GM19372 (cell line): ENCODE results near the gene ZNF44.
"Not testable (repeated sequence)": the region's sequence is repeated elsewhere in the genome, so short reads cannot be mapped to it uniquely, and the experiment has no call there.

Experiments used
- ATAC-seq: cut with Tn5 transposase; IDR thresholded peaks from one replicate; pipeline ENCODE4 v1.9.1; 2021; ENCODE audit warnings: mild to moderate bottlenecking, low read depth, moderate library complexity; ENCODE audit not compliant: unreplicated experiment

The ZNF44 gene

DNA sequence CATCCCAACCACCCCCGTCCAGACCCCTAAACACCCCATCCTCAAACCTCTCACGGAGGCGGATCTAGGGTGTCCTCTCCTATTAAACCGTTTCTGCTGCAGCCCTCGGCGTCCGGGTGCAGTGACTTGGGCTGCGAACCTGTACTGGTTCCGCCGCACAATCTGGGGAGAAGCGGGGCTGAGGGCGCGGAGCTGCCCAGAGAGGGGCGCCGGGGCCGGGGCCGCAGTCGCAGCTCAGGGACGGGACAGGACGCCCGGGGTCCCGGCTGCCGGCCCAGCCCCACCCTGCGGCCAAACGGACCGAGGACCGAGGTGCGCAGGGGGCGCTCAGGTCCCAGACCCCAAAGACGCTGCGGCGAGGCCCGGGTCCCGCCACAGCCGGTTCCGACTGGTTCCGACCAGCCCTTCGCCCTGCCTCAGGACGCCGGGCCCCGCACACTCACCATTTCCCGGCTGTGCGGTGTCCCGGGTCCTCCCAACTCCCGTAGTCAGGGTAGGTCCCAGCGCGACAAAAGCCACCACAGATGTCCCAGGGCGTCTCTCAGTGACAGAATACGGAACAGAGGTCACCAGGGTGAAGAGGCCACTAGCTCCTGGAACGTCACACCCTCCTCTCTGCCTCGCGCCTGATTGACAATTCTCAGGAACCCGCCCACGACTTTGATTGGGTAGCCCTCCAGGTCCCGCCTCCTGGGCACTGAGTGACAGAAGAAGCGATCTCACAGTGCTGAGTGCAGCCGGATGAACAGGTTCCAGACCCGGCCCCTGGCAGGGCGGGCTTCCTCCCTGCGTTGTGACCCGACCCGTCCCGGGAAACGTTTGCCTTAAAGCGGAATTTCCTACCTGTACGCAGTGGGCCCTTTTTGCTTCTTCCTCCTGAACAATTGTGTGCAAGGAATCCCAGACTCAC lies at the start of gene ZNF44:
TSS of gene ZNF44 (minus strand) at position 635 of the 910 bp plus-strand sequence. CDS start at position 446, 189 bp downstream.
- peak; percentile 88 for ATAC-seq

DNA sequence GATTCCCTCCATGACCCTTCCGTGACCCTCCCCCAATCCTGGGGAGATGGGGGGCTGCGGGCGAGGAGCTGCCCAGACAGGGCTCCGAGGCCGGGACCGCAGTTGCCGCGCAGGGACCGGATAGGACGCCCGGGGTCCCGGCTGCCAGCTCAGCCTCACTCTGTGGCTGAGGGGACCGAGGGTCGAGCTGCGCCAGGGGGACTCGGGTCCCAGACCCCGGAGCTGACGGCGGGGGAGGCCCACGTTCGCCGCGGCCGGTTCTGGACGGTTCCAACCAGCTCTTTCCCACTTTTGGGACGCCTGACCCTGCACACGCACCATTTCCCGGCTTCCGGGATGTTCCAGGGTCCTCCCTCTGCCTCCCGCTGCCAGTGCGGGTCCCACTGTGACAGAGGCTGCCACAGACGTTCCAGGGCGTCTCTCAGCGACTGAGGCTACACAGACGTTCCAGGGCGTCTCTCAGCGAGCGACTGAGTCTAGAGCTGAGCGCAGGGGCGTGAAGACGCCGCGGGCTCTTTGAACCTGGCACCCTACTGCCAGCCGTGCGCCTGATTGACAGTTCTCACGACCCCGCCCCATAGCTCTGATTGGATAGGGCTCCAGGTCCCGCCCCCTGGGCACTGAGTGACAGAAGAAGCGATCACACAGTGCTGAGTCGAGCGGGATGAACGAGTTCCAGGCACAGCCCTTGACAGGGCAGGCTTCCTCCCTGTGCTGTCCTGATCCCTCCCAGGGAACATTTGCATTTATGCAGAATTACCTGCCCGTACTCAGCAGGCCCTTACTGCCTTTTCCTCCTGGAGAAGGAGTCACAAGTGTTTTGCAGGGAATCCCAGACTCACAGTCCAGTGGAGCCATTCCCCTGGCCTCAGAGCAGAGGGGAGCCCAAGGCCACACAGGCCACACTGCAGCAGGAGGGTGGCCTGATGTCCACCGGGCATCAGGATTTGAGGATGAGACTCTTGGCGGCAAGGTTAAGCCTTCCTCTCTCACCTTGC lies 38.8 kb upstream of the ZNF44 start, which contains the start of gene ZNF563:
TSS of gene ZNF563 (minus strand) at position 472 of the 998 bp plus-strand sequence. CDS start at position 321, 151 bp downstream.
- peak; percentile 82 for ATAC-seq

DNA sequence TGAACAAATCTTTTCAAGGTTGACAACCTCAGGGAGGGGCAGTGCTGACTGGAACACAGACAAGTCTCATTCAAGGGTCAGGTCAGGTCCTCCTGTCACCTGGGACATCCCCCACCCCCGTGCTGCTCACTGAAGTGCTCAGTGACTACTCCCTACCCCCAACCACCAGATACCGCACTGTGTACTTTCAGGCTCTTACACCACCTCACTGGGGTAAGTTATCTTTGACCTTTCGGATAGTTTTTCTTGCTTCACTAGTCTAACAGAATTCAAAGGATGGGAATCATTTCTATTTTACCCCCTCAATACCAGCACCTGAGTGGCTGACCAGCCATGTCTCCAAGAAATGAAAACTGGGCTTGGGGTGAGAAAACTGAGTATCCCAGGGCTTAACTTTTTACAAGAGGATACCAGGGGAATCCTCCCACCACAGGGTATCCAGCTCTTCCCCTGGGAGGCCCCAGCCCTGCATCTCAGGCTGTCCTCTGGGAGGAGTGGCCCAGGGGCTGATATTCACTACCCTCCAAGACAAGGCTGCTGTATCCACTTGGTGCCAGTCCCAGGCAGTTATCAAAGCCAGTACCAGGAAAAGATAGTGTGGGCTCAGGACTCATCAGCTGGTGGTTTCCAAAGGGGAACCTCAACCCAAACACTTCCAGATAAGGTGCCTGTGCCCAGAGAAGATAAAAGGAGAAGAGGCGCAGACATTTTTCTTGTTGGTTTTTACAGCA lies 36.7 kb upstream of the ZNF44 start:
- ATAC-seq: no peak

DNA sequence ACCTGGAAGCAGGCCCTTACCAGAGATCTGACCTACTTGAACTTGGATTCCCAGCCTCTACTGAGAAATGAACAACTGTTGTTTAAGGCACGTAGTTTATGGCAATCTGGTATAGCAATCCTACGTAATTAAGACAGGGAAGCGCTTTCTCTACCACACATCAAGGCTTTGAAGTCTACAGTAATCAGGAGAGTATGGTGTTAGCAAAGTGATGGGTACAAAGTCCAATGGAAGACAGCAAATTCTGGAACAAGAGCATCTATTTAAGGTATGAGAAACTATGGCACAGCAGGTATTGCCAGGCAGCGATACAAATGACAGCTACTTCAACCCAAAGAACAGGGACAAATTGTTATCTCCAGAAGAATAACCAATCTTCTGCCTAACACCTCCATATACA lies 35.7 kb upstream of the ZNF44 start:
- ATAC-seq: no peak

DNA sequence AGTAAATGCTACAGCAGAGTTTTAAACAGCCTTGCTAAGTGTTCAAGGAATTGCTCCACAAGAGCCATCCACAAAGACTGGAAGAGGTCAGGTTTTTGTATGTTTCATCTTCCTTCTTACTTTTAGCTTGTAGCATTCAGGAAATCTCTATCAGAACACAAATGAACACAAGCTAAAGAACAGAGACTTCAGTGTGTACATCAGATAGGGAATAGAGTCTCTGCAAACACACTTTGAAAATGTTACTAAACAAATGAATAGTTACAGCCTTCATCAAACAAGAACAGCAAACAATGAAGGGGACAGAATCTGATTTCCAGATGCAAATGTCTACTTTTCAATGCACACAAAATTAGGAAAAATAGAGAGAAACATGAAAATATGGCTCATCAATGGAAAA lies 31.0 kb upstream of the ZNF44 start:
- no peak for ATAC-seq

DNA sequence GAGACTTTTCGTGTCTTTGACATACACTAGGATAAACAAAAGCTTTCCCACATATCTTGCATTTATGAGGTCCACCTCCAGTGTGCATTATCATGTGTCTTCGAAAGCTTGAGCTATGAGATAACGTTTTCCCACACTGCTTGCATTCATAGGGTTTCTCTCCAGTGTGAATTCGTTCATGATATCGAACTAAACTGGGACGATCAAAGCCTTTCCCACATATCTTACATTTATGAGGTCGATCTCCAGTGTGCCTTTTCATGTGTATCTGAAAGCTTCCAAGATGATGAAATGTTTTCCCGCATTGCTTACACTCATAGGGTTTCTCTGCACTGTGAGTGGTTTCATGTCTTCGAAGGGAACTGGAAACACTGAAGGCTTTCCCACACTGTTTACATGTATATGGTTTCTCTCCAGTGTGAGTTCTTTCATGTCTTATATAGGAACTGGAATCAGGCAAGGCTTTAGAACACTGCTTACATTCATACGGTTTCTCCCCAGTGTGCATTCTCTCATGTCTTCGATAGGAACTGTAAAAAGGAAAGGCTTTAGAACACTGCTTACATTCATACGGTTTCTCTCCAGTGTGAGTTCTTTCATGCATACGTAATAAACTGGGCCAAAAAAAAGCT lies 24.2 kb upstream of the ZNF44 start:
- ATAC-seq: no peak

DNA sequence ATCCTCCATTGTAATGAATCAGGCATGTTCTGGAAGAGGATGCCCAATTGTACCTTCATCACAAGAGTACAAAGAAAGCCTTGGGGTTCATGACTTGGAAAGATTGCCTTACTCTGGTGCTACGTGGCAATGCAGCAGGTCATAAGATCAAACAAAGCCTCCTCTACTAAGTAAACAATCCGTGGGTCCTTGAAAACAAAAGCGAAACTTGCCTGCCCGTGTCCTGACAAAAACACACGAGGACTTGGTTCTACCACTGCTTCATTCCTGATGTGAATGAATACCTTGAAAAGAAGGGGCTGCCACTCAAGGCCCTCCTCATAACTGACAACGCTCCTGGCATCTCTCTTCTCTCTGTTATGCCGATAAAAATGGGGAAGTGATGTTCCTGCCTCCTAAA lies 19.9 kb upstream of the ZNF44 start:
- ATAC-seq: no peak

DNA sequence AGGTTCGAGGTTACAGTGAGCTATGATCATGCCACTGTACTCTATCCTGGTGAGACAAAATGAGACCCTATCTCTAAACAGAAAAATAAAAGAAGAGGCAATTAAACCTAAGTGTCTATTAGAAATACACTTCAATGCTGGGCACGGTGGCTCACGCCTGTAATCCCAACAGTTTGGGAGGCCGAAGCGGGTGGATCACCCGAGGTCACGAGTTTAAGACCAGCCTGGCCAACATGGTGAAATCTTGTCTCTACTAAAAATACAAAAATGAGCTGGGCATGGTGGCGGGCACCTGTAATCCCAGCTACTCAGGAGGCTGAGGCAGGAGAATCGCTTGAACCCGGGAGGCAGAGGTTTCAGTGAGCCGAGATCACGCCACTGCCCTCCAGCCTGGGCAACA lies 14.2 kb upstream of the ZNF44 start:
- not testable (repeated sequence) for ATAC-seq

DNA sequence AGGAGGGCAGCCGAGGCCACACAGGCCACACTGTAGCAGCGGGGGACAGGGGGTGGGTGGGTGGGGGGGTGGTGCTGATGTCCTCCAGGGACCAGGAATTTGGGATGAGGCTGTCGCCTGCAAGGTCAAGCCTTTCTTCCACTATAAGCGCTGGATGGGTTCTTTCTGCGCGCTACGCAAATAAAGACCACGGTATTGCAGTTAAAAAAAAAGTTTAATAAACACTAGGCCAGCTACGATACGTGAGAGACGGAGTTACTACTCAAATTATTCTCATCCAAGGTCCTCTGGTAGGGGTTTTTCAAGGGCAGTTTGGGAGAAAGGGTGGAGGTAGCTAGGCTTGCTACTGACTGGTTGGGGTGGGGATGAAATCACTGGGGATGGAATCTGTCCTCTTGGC lies 508 bp upstream of the ZNF44 start:
- ATAC-seq: no peak

DNA sequence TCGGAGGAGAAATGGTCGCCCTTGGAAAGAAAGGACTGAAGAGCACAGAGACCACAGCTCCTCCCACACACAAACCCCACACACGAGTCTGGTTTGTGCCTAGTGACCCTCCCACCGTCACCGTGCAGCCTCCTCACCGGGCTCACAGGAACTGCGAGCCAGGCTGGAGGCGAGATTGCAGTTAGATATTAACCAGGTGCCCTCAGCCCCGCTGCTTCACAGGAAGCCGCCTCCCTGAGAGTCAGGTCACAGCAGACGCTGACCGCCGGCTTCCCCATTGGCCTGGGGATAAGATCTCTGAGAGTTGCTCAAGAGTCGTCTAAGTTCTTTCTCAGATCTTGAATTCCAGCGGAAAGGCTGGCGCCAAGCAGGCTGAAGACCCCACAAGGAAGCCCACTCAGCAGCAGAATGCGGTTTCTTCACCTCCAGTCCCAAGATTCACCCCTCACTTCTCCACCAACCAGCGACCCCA lies 870 bp downstream of the ZNF44 start:
- peak; percentile 51 for ATAC-seq

DNA sequence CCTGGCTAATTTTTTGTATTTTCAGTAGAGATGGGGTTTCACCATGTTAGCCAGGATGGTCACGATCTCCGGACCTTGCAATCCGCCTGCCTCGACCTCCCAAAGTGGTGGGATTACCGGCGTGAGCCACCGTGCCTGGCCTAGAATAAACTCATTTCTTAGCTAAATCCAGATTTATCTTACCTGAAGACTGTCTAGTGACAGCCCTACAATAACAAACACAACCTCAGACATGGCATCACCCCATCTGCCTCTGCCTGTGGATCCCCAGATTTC lies 5.0 kb downstream of the ZNF44 start:
- no peak for ATAC-seq

DNA sequence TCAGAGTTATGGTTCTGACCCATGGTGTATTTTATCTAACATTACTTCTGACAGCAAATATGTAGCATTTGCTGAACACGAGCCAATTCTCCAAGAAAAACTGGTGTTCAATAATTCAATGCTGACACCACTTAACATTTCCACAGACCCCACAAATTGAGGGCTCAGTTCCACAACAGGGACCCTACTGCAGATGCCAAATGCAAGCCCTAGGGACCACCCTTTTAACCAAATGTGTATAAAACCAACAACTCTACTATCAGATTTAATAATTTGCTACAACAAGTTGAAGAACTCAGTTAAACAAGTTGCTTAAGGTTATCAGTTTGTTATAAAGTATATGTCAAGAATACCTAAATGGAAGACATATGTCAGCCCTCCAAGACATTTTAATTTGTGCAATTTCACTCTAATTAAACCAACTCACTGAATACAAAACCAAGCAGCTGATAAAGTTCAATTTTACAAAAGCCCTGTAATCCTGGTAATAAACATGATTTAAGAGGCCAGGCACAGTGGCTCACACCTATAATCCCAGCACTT lies 6.7 kb downstream of the ZNF44 start:
- ATAC-seq: no peak

DNA sequence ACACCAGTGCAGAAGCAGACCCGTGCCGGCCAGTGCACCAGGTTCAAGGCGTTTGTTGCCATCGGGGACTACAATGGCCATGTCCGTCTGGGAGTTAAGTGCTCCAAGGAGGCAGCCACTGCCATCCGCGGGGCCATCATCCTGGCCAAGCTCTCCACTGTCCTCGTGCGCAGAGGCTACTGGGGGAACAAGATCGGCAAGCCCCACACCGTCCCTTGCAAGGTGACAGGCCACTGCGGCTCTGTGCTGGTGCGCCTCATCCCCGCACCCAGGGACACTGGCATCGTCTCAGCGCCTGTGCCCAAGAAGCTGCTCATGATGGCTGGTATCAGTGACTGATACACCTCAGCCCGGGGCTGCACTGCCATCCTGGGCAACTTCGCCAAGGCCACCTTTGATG lies 10.1 kb downstream of the ZNF44 start:
- ATAC-seq: no peak

DNA sequence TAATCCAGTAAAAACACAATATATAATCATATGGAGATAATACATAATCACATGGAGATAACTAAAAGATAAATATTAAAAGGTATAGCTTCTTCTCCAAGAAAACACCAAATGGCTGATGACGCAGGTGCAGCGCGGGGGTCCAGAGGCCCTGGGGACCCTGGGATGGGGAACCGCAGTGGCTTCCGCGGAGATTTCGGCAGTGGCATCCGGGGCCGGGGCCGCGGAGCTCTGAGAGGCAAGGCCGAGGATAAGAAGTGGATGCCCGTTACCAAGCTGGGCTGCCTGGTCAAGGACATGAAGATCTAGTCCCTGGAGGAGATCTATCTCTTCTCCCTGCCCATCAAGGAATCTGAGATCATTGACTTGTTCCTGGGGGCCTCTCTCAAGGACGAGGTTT lies 10.5 kb downstream of the ZNF44 start:
- ATAC-seq: no peak

DNA sequence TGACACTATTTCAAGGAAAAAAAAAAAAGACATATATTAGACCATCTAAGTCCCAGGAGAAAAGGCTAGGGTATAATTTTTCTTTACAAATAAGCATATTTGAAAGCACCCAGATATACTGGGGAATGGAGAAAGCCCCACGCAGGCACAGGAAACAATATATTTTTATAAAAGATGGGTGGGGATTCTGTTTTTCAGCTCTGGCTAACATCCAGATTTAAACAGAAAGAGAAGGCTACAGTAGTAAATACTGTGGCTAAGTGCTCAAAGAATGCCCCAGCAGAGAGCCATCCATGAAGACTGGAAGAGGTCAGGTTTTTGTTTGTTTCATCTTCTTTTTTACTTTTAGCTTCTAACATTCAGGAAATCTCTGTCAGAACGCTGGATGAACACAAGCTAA lies 16.0 kb downstream of the ZNF44 start:
- no peak for ATAC-seq

DNA sequence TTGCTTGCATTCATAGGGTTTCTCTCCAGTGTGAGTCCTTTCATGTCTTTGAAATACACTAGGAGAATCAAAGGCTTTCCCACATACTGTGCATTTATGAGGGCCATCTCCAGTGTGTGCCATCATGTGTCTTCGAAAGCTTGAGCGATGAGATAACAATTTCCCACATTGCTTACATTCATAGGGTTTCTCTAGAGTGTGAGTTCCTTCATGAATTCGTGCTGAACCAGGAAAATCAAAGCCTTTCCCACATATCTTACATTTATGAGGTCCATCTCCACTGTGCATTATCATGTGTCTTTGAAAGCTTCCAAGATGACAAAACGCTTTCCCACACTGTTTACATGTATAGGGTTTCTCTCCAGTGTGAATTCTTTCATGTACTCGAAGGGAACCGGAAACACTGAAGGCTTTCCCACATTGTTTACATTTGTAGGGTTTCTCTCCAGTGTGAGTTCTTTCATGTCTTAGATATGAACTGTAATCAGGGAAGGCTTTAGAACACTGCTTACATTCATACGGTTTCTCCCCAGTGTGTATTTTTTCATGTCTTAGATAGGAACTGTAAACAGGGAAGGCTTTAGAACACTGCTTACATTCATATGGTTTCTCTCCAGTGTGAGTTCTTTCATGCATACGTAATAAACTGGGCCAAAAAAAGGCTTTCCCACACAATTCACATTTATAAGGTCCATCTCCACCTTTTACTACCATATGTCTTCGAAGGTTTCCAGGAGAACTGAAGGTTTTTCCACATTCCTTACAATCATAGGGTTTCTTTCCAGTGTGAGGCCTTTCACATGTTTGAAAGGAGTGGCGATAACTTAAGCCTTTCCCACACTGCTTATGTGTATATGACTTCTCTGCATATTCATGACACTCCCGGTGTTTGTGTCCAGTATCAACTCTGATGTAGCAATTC lies 21.4 kb downstream of the ZNF44 start:
- no peak for ATAC-seq

DNA sequence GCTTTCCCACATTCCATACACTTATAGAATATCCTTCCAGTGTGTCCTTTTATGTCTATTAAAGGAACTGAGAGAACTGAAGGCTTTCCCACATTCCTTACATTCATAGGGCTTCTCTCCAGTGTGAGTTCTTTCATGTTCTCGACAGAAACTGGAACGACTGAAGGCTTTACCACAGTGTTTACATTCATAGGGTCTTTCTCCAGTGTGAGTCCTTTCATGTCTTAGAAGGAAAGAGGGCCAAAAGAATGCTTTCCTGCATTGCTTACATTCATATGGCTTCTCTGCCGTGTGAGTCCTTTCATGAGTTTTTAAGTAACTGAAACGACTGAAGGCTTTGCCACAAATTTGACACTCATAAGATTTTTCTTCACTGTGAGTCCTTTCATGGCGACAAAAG lies 22.3 kb downstream of the ZNF44 start:
- ATAC-seq: no peak

DNA sequence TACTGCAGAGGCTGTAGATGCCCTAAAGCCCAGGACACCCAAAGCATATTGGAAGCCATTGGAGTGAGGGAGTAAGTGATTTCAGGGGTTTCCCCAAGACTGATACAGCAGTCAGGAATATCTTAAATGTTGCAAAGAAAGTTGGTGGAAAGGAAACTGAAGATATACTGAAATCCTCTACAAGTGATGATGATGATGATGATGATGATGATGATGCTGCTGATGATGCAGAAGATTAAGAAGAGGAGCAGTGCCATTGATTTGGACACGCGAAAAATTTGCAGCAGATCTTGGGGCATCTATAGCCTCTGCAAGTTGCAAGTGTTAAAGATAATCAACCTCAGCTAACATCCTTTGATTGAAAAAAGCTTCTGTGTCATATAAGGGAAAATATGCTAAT lies 23.8 kb downstream of the ZNF44 start:
- ATAC-seq: no peak
